Tibial nerve (tissue), 4 donors: ENCODE data around the gene LRRN2. TPM values are rescaled to one million over a fixed set of nuclear protein-coding genes. Genes with fewer than 3 reads are reported as not detected.

Experiments
- DNase-seq, 2 donors: peaks; one replicate each; pipeline ENCODE4 v3.0.0-alpha.2; 2019; ENCODE audit warnings: low spot score in 2 of 2
- H3K27ac ChIP-seq, 4 donors: fragments of 200-600 bp; sonication (generic) in 3 of 4; one replicate each; pipeline ENCODE4 v1.5.1; 2017 to 2019; ENCODE audit warnings: mild to moderate bottlenecking in 1 of 4
- H3K27me3 ChIP-seq, 2 donors: fragments of 200-600 bp; sonication (generic) in 1 of 2; one replicate each; pipeline versions ENCODE4 v1.5.1 to v1.6.0; 2017 to 2019
- H3K36me3 ChIP-seq, 3 donors: fragments of 200-600 bp; sonication (generic); one replicate each; pipeline ENCODE4 v1.5.1; 2018 to 2019
- H3K4me1 ChIP-seq, 4 donors: fragments of 200-600 bp; sonication (generic) in 3 of 4; one replicate each; pipeline ENCODE4 v1.5.1; 2017 to 2019
- H3K4me3 ChIP-seq, 4 donors: fragments of 200-600 bp; sonication (generic) in 3 of 4; one replicate each; pipeline ENCODE4 v1.5.1; 2017 to 2019; ENCODE audit warnings: mild to moderate bottlenecking in 1 of 4, moderate library complexity in 1 of 4
- H3K9me3 ChIP-seq, 4 donors: fragments of 200-600 bp; sonication (generic) in 3 of 4; one replicate each; pipeline ENCODE4 v1.5.1; 2017 to 2019
- CTCF ChIP-seq, 5 experiments: fragments of 200-600 bp in 3 of 5; fragments of 450-650 bp in 2 of 5; sonication (generic) in 3 of 5; IDR thresholded peaks; one replicate each; pipeline ENCODE4 v1.5.1; 2016 to 2019; ENCODE audit warnings: antibody characterized with exemption in 5 of 5, mild to moderate bottlenecking in 3 of 5, moderate library complexity in 2 of 5
- EP300 ChIP-seq, 2 donors: sonication (generic); formaldehyde crosslinking; IDR thresholded peaks; one replicate each; pipeline ENCODE4 v1.6.1; 2017; ENCODE audit warnings: antibody characterized with exemption in 2 of 2, mild to moderate bottlenecking in 1 of 2
- POLR2A ChIP-seq, 2 donors: fragments of 450-650 bp; IDR thresholded peaks; one replicate each; pipeline ENCODE4 v1.6.1; 2017; ENCODE audit warnings: antibody characterized with exemption in 2 of 2, mild to moderate bottlenecking in 2 of 2, moderate library complexity in 2 of 2
- WGBS, 2 donors: methylation state at CpG; one replicate each; pipeline ENCODE4 v1.1.5; 2018; 5-methylcytosine and 5-hydroxymethylcytosine counted together
- total RNA-seq, 4 donors: library from RNA; depleted of rRNA; stranded (reverse); fragments of >200 nt; gene quantifications; one replicate each; pipeline ENCODE4 v1.1.0, GENCODE V29; 2016

Gene LRRN2
- total RNA-seq, 4 donors from 2014 or later = 3.6 to 22.9 (median 14.5) TPM

- peaks cover 0 to 1% (median 0%) of the 10 kb centered on the region in 4 donors for H3K4me1 ChIP-seq
- no peak overlapping the region for H3K27ac ChIP-seq
- no peaks in the 10 kb centered on the region for H3K27me3 ChIP-seq
- no peak overlapping the region for H3K4me3 ChIP-seq
- TF ChIP-seq CTCF (IDR thresholded peaks at IDR 0.05) = no peak
- no peak for TF ChIP-seq POLR2A (IDR thresholded peaks at IDR 0.05)
- TF ChIP-seq EP300 (IDR thresholded peaks at IDR 0.05) = no peak
- H3K9me3 ChIP-seq = no peaks in the 10 kb centered on the region
- DNase-seq = no peak
- 69 to 81% methylated on average over 6 of the region's 6 CpGs for whole genome bisulfite sequencing, 2 donors
- no peaks in the 10 kb centered on the region for H3K36me3 ChIP-seq
These were observed 68.9 kb downstream of the LRRN2 start for GRCh38 chr1:204616641-204617040.

GRCh38 chr1:204615881-204616280, 69.7 kb downstream of the LRRN2 start:
- Histone ChIP-seq H3K36me3 (no peaks in the 10 kb centered on the region), H3K27ac (no peak overlapping the region), H3K27me3 (no peaks in the 10 kb centered on the region), H3K4me1 (no peaks in the 10 kb centered on the region), H3K9me3 (no peaks in the 10 kb centered on the region), H3K4me3 (no peak overlapping the region)
- 77 to 89% methylated on average over 7 to 8 of the region's 8 CpGs for WGBS, 2 donors
- DNase-seq = no peak
- TF ChIP-seq CTCF (IDR thresholded peaks at IDR 0.05) (no peak), POLR2A (IDR thresholded peaks at IDR 0.05) (no peak), EP300 (IDR thresholded peaks at IDR 0.05) (no peak)

GRCh38 chr1:204613636-204614035, 71.9 kb downstream of the LRRN2 start:
- DNase-seq = no peak
- Histone ChIP-seq H3K4me1 (no peaks in the 10 kb centered on the region), H3K9me3 (no peaks in the 10 kb centered on the region), H3K27ac (no peak overlapping the region), H3K4me3 (no peak overlapping the region), H3K27me3 (no peaks in the 10 kb centered on the region), H3K36me3 (no peaks in the 10 kb centered on the region)
- TF ChIP-seq POLR2A (IDR thresholded peaks at IDR 0.05) (no peak), EP300 (IDR thresholded peaks at IDR 0.05) (no peak), CTCF (IDR thresholded peaks at IDR 0.05) (no peak)
- 94% methylated on average over 4 of the region's 4 CpGs for WGBS, 2 donors

GRCh38 chr1:204612326-204612725, 73.2 kb downstream of the LRRN2 start:
- no peak for TF ChIP-seq EP300 (IDR thresholded peaks at IDR 0.05)
- TF ChIP-seq POLR2A (IDR thresholded peaks at IDR 0.05) = no peak
- TF ChIP-seq CTCF (IDR thresholded peaks at IDR 0.05) = no peak
- H3K4me1 ChIP-seq = no peaks in the 10 kb centered on the region
- 92 to 95% methylated on average over 3 of the region's 3 CpGs for WGBS, 2 donors

DNA sequence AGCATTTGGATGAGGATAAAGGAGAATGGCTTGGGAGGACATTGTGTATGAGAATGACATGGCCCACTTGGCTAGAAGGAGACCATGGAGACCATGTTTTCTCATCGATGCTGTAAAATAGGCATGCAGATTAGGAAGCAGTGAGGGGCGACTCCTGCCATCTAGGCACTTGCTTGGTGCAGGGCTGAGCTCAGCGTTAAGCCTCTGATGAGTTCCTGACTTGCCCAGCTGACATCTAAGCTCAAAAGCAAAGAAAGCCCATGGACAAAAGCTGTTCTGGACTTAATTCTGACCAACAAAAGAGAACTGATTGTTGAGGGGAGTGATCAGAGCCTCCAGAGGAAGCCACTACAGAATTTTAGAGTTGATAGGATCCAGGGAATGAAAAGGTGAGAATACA, 74.5 kb downstream of the LRRN2 start:
- H3K27me3 ChIP-seq = no peaks in the 10 kb centered on the region
- TF ChIP-seq POLR2A (IDR thresholded peaks at IDR 0.05) (no peak), CTCF (IDR thresholded peaks at IDR 0.05) (no peak), EP300 (IDR thresholded peaks at IDR 0.05) (no peak)
- no peak overlapping the region for H3K27ac ChIP-seq
- no peaks in the 10 kb centered on the region for H3K9me3 ChIP-seq
- DNase-seq = no peak
- H3K4me3 ChIP-seq = no peak overlapping the region
- 74 to 79% methylated on average over 3 of the region's 3 CpGs for WGBS, 2 donors
- H3K4me1 ChIP-seq = no peaks in the 10 kb centered on the region
- no peaks in the 10 kb centered on the region for H3K36me3 ChIP-seq

More at GRCh38 chr1:204612326-204612725, 73.2 kb downstream of the LRRN2 start:
- Histone ChIP-seq H3K27ac (no peak overlapping the region), H3K9me3 (no peaks in the 10 kb centered on the region), H3K27me3 (no peaks in the 10 kb centered on the region), H3K4me3 (no peak overlapping the region), H3K36me3 (no peaks in the 10 kb centered on the region)
- no peak for DNase-seq
